HG03354 (cell line): ENCODE data around the gene TBL3.
"Not testable (repeated sequence)": the region's sequence is repeated elsewhere in the genome, so short reads cannot be mapped to it uniquely, and the experiment has no call there.

Source experiments
- ATAC-seq: cut with Tn5 transposase; IDR thresholded peaks from one replicate; pipeline ENCODE4 v1.9.1; 2021; ENCODE audit warnings: mild to moderate bottlenecking; ENCODE audit not compliant: unreplicated experiment, poor library complexity, severe bottlenecking

The TBL3 gene

DNA sequence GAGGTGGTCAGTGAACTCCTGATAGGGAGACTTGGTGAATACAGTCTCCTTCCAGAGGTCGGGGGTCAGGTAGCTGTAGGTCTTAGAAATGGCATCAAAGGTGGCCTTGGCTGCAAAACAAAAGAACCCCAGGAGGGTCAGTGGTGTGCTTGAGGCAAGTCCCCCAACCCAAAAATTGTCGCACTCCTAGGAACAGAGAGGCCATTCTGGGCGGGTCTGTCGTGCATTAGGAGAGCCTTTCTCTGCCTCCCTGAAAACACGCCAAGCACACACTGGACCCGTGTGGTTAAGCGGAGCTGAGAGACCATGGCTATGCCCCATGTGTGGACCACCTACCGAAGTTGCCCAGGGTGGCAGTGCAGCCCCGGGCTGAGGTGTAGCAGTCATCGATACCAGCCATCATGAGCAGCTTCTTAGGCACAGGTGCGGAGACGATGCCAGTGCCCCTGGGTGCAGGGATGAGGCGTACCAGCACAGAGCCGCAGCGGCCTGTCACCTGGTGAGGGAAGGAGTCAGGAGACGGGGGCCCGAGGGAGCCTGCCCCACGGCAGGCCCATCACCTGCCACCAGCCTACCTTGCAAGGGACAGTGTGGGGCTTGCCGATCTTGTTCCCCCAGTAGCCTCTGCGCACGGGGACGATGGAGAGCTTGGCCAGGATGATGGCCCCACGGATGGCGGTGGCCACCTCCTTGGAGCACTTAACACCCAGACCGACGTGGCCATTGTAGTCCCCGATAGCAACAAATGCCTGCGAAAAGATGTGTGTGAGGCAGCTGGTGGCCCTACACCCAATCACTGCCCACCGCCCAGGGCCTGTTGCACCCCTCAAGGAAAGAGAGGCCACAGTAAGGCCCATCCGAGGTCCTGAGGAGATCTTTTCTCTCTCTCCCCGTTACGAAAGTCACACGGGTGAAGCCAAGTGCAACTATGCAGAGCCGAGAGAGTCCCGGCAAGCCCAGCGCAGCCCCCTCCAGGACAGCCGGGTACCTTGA, 9.4 kb upstream of the TBL3 start:
- not testable (repeated sequence) for ATAC-seq

DNA sequence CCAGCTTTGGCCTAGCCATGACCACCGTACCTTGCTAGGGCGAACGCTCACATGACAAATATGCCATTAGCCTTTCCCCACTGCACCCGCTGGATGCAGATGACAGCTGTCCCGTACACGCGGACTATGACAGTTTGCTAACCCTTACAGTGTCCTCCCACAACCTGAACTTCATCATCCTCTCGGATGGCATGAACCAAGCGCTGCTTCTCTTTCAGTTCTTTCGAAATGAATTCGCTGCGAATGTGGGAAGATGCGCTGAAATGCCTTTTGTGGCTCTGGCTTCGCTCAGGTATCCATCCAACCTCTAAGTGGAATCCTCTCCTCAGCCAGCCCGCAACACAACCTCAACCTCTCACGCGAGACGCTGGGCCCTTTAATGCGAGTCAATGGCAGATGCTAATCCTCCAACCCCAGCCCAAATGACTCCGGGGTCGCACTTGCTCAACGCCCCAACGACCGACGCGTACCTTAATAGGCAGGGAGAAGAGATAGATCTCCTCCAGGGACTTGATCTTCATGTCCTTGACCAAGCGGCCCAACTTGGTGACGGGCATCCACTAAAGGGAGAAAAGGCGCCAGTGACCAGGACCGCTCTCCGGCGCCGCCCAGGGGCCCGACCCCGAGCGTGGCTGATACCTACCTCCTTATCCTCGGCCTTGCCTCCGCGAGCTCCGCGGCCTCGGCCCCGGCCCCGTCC, 7.9 kb upstream of the TBL3 start:
- peak; percentile 10 for ATAC-seq

DNA sequence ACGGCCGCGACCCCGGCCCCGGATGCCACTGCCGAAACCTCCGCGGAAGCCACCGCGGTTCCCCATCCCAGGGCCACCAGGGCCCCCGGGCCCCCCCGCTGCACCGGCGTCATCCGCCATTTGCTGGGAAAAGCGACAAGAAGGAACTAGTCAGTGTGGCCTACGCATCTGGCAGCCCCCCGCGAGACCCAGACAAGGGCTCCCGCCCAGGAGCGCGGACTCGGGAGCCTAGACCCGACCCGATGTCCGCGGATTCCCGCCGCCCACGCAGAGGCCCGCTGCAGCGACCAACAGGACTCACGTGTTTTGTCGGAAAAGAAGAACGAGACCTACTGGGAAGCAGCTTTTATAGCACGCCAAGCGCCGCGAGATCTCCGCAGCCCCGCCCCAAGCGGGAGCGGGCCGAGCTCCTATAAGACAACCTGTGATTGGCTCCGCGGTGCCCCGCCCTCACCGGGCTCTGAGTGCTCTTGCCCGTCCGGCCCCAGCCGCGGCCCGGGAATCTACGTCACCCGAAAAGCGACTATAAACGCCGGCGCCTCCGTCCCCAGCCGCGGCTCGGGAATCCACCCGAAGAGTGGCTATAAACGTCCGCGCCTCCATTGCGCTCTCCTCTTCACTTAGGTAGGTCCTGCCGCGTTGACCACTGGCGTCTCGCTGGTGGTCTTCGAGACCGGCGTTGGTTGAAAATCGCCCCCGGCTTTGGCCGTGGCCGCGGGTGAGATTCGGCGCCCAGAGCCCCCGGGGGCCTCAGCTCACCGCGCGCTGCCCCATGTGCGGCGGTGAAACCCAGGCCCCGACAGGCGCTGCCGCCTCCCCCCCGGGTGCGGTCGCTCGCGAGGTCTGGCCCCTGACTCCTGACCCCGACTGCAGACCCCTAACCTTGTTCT, 7.1 kb upstream of the TBL3 start, which contains the start of gene RPS2:
Gene RPS2 (minus strand): TSS at position 321 of the 890 bp plus-strand sequence. CDS start 201 bp downstream, at position 120.
- ATAC-seq: peak; percentile 89

DNA sequence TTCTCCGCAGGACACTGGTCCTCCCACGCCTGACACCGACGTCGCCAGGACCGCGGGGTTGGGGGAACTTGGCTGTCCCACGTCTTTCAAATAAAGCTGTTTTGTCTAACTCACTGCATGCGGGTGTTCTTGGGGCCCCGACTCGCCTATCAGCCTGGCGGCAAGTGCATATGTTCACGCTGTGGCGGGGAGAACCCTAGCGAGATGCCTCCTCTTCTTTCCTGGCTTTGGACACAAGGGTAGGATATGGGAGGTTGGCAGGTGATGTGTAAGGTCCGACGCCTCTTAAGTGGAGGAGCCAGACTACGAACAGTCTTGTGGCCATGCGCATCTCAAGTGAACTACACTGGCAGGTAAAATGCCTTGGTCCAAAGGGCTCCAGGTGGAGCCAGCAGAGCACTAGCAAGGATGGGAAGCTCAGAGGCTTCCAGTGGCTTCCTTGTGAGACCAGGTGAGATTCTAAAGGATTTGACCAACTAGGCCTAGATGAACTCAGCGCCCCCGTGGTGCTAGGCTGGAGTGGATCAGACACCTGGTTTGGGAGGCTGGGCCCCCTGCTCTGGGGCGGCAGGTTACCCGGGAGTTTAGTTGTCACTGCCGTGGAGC, 6.4 kb upstream of the TBL3 start:
- ATAC-seq: no peak

DNA sequence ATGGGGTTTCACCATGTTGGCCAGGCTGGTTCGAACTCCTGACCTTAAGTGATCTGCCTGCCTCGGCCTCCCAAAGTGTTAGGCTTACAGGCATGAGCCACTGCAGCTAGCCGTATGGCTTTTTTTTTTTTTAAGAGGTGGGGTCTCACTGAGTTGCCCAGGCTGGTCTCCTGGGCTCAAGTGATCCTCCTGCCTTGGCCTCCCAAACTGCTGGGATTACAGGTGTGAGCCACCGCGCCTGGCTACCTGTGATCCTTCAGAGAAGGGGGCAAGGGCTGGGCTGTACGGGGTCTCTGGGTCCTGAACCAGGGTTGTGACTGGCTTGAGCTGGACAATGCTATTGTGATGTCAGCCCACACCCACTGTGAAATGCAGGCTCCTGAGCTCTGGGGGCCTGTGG, 5.4 kb upstream of the TBL3 start, which contains the start of gene RNF151:
Gene RNF151 (plus strand): TSS at position 397 of the 400 bp plus-strand sequence. CDS start 26 bp downstream, outside the sequence.
- no peak for ATAC-seq

DNA sequence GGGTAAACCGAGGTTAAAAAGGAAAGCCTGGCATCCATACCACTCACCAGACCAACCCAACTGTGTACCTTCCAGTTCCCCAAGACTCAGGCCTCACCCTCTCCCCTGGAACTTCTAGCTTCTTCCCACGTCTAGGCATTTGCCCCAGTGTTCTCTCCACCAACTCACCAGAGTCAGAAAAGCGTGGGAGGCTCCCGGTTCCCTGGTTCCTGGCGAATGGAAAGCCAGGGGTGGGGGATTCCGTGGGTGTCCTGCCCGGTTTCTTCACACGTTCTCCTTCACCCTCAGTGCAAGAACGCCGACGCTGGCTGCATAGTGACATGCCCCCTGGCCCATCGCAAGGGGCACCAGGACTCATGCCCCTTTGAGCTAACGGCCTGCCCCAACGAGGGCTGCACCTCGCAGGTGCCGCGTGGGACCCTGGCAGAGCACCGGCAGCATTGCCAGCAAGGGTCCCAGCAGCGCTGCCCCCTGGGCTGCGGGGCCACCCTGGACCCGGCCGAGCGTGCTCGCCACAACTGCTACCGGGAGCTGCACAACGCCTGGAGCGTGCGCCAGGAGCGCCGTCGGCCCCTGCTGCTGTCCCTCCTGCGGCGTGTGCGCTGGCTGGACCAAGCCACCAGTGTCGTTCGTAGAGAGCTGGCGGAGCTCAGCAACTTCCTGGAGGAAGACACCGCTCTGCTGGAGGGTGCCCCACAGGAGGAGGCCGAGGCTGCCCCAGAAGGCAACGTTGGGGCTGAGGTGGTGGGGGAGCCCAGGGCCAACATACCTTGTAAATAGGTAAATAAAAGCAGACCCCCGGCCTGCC, 3.5 kb upstream of the TBL3 start:
- ATAC-seq: no peak

DNA sequence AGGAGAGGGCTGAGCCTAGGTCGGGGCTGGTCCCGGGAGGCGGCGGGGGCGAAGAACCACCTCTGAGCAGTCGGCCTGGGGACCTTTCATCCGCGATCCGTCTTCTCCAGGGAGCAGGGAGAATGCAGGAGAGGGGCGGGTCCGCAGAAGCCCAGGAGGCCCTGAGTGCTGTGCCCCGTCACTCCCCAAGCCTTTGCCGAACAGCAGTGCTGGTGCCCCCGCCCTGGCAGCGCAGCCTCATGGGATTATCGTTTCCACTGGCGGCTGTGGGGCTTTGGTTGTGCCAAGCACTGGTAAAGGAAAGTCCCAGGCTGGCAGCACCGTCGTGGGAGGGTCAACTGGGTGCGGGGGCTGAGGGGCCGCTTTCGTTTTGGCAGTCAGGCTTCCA, 631 bp downstream of the TBL3 start:
- ATAC-seq: peak; percentile 17

DNA sequence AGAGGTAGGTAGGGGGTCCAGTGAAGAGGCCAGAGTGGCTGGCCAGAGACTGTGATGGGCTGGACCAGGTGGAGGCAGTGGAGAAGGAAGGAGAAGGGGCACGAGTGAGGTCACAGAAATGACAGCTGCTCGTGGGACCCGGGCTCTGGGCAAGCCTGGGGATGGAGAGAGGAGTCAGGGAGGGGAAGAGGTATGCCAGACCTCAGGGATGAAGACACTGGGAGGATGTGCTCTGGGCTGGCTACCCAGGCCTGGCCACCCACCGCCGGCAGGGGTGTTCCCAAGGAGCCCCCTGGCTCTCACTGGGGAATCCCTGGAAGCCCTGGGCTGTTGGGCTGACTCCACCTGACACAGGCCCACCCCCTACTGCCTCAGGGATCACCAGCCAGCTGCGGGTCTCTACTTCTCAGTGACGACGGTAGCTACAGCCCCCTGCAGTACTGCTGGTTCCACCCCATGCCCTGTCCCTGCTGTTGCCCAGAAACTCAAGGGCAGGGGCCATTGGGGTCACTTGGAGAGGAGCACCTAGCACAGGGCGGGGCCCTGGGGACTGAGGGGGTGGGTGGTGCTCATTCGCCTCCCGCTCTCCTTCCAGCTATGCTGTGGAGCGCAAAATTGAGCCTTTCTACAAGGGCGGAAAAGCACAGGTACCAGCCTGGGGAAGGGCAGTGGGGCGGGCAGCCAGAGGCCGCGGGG, 1.8 kb downstream of the TBL3 start:
- ATAC-seq: no peak

DNA sequence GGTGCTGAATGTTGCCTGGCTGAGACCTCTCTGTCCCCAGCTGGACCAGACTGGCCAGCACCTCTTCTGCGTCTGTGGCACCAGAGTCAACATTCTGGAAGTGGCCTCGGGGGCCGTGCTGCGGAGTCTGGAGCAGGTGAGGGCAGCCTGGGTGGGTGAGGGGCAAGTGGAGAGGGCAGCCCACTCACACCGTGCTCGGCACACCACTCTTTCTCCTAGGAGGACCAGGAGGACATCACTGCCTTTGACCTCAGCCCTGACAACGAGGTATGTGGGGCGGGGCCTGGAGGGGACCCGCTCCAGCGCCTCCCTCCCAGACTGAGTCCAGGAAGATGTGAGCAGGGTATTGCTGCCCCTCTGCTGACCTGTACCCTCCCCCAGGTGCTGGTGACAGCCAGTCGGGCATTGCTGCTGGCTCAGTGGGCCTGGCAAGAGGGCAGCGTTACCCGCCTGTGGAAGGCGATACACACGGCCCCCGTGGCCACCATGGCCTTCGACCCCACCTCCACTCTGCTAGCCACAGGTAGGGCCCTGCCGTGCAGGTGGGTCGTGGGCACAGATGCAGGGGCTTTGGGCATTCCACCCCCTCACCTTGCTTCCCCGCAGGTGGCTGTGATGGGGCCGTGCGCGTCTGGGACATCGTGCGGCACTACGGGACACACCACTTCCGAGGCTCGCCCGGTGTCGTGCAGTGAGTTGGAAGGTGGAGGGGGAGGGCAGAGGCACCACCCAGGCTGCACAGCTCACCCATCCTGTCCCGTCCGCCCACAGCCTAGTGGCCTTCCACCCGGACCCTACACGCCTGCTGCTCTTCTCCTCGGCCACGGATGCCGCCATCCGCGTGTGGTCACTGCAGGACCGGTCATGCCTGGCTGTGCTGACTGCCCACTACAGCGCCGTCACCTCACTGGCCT, 2.6 kb downstream of the TBL3 start:
- ATAC-seq: no peak

DNA sequence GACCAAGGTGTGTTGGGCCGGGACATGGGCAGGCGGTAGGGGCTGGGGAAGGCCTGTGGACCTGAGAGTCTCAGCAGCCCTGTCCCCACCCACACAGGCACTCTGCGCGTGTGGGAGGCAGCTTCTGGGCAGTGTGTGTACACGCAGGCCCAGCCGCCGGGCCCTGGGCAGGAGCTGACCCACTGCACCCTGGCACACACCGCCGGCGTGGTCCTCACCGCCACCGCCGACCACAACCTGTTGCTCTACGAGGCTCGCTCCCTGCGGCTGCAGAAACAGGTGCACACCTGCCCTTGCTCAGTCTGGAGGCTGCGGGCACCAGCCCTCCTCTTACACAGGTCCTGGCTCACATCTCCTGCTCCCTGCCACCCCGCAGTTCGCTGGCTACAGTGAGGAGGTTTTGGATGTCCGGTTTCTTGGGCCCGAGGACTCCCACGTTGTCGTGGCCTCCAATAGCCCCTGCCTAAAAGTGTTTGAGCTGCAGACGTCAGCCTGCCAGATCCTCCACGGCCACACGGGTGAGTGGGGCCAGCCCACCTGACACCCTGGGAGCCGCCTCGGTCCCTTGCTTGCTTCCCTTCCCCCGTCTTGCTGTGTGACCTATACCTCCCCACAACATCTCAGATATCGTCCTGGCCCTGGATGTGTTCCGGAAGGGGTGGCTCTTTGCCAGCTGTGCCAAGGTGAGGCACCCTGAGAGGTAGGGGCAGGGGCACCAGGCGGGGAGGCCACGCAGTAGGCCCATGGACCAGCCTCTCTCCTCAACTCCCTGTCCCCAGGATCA, 3.8 kb downstream of the TBL3 start:
- ATAC-seq: no peak

DNA sequence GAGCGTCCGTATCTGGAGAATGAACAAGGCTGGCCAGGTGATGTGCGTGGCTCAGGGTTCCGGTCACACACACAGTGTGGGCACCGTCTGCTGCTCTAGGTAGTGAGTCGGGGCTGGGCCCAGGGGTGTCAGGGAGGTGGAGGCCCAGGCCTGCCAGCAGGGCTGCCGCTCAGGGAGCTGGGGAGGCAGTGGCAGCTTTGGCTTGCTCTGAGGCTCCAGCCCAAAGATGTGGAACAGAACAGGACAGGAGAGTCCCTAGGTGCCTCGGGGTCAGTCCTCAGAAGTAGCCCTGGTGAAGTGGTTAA, 4.3 kb downstream of the TBL3 start:
- no peak for ATAC-seq

DNA sequence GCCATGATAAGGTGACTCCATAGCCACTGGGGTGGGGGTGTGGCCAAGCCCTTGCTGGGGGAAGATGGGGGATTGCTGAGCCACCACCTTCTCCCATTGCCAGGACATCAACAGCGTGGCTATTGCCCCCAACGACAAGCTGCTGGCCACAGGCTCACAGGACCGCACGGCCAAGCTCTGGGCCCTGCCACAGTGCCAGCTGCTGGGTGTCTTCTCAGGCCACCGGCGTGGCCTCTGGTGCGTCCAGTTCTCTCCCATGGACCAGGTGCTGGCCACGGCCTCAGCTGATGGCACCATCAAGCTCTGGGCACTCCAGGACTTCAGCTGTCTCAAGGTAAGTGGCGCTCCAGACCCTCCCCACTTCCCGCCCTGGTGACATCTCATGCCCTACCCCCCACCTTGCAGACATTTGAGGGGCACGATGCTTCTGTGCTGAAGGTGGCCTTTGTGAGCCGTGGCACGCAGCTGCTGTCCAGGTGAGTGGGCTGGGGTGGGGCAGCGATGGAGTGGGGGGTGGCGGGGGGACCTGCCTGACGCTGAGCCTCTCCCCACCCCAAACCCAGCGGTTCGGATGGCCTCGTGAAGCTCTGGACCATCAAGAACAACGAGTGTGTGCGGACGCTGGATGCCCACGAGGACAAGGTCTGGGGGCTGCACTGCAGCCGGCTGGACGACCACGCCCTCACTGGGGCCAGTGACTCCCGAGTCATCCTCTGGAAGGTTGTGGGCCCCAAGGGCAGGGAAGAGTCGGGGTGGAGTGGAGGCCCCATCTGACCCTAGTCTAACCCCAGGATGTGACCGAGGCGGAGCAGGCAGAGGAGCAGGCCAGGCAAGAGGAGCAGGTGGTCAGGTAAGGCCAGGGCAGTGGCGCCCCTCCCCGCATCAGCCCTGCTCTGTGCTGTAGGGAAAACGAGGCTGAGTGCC, 5.4 kb downstream of the TBL3 start:
- ATAC-seq: no peak

DNA sequence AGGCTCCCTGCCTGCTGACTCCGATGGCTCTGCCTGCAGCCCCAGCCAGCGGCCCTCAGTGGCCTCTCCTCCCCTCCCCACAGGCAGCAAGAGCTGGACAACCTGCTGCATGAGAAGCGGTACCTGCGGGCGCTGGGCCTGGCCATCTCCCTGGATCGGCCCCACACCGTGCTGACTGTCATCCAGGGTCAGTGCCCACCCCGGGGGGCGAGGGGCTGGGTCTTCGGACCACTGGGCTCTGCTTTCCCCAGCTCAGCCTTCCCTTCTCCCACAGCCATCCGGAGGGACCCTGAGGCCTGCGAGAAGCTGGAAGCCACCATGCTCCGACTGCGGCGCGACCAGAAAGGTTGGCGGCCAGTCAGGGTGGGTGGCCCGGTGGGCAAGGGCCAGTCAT, 6.0 kb downstream of the TBL3 start:
- no peak for ATAC-seq

DNA sequence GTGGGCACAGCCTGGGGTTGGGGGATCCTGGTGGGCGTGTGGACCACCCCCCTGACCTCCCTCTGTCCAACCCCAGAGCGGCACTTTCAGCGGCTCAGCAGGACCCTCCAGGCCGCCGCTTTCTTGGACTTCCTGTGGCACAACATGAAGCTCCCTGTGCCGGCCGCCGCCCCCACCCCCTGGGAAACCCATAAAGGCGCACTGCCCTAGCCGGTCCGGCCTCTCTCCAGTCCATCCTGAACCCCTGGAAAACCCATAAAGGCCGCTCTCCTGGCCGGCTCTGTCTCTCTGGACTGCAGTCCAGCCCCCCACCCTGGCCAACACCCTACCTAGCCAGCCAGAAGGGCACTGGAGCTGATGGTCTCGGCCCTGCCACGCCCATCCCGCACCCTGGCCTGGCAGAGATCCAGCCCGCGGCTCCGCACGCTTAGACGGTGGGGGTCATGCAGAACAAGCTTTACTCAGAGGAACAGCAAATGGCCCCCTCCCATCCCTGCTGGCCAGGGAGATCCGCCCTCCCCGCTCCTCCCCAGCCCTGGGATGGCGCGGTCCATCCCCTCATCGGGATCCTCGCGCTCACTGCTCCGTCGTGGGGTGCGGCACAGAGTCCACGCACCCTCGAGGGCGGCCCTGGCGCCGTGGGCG, 6.7 kb downstream of the TBL3 start:
- ATAC-seq: no peak
